Dermis microvascular lymphatic vessel endothelial cell (primary cell): ENCODE measurements around the gene CHD1L. TPM values are rescaled to one million over a fixed set of nuclear protein-coding genes. Genes with fewer than 3 reads are reported as not detected.
"Not testable (repeated sequence)": the region's sequence is repeated elsewhere in the genome, so short reads cannot be mapped to it uniquely, and the experiment has no call there.

Experiments
- DNase-seq, 2 donors: peaks; one replicate each; pipeline versions ENCODE4 v3.0.0 to v3.0.0-alpha.2; 2010; ENCODE audit warnings: low read depth in 2 of 2
- total RNA-seq: library from RNA; depleted of rRNA; stranded (reverse); fragments of >200 nt; gene quantifications from 2 replicates; pipeline ENCODE4 v1.2.1, GENCODE V29; 2014

The CHD1L gene
- total RNA-seq, 1 donor from 2014 or later, result 34.7 TPM

DNA sequence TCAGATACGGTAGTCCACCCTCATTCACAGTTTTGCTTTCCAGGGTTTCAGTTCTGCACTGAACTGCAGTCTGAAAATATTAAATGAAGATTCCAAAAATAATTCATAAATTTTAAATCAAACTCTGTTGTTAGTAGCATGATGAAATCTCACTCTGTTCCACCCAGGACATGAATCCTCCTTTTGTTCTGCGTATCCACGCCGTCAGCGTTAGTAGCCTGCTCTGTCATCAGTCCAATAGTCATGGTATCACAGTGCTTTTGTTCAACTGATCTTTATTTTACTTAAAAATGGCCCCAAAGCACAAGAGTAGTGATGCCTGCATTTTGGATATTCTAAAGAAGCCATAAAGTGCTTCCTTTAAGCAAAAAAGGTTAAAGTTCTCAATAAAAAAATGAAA is 23.9 kb downstream of the CHD1L start:
- no peak for DNase-seq

DNA sequence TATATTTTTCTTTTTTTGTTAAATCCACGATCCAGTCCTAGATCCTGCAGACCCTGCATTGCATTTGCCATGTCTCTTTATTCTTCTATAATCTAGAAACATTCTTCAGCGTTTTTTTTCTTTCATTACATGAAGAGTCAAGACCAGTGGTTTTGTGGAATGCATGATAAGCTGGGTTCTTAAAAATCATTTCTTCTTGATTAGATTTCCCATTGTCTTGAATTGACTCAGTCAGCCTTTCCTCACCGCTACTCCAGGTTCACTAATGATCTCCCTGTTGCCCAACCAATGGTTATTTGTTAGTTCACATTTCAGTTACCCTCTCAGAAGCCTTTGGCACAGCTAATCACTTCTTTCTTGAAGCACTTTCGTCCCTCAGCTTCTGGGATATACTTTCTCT is 25.2 kb downstream of the CHD1L start:
- no peak for DNase-seq

DNA sequence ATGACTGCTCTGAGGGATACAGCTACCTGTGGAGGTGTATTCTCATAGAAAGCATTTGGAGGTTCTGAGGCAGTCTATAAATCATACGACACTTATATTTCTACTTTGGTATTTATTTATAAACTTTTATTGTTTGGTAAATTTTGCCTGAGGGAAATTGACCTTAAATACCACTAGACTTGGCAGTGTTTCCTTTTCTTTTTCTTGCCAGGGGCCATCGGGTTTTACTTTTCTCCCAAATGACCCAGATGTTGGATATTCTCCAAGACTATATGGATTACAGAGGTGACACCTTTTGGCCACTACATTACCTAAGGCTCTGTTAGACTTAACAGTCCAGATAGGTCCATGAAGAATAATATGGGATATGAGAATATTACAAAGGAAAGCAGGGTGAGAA is 28.2 kb downstream of the CHD1L start:
- no peak for DNase-seq

DNA sequence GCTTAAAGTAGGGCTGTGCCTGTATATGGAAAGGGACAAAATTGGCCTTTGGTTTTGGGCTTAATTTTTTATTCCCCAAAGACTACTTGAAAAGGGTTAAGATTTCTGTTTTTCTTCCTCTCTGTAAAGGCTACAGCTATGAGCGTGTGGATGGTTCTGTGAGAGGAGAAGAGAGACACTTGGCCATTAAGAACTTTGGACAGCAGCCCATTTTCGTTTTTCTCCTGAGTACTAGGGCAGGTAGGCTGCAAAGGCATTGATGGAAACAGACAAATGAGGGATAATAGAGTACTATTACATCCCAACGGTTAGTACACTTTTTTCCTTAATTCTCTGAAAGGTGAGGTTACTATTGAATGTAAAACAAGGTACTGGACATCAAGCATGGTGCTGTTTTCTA is 29.6 kb downstream of the CHD1L start:
- DNase-seq, result no peak

DNA sequence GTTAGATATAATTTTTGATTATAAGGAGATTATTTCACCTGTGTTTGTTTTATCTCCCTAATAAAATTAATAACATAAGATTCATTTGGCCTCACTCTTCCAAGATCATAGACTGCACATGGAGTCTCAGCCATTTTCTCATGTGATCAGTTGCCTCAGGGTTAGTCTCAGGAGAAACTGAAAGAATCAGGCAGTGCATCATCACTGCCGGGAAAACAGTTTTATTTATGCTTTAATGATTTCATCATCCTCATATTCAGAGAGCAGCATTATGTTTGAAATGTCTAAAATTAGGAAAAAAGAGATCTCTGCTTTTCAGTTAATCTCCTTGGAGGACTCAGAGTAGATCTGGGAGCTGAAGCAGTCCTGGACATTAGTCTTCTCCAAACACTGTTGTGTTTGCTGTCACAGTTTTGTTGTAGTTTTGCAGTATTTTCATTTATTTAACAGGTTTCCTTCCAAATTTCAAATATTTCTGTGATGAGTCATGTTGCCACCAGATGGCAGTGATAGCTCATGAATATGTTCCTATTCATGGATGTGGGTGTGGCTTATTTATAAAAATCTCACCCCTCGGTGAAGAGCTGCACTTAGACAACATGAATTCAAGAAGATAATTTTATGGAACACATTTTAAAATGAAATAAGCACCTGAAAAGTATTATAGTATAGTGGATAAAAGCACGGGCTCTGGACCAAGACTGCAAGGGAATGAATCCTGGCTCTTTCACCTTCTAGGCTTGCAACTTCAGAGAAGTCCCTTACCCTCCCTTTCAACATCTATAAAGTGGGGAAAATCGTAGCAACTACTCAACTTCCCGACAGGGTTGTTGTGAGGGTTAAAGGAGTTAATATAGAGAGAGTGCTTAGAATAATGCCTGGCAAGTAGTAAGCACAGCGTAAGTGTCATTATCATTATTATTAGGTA is 31.2 kb downstream of the CHD1L start:
- DNase-seq, result peak; percentile 68 to 71

DNA sequence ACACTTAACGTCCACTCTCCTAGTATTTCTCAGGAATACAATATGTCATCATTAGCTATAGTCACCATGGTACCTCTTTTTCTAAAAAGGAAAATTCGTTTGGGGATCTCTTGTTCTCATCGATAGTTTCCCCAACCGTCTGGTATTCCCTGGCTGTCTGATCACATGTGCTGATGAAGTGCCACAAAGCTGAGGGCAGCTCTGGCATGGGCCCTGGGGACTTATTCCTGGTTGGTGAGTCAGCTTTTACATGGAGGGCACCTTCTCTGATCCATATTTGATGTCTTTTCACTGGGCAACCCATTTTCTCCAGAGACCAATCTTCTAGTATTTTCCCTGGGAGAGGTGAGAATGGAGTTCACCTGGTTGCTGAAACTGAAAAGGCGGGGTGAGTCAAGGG is 39.5 kb downstream of the CHD1L start:
- no peak for DNase-seq

DNA sequence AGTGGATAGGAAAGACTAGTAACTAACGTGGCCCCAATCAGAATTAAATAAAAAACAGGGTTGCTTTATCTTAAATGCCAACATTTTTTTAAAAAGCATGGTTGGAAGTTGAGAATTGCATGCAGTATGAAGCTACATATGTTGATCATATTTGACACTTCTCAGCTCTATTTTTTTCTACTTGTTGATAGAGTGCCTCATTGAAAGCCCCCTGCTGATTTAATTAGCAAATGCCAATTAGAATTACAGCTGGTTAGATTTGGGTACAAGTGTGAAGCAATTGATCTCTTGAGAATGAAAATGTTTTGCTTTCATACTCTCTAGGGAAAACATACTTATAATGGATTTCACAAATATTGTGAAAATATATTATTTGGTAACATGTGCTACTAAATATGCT is 40.5 kb downstream of the CHD1L start:
- no peak for DNase-seq

DNA sequence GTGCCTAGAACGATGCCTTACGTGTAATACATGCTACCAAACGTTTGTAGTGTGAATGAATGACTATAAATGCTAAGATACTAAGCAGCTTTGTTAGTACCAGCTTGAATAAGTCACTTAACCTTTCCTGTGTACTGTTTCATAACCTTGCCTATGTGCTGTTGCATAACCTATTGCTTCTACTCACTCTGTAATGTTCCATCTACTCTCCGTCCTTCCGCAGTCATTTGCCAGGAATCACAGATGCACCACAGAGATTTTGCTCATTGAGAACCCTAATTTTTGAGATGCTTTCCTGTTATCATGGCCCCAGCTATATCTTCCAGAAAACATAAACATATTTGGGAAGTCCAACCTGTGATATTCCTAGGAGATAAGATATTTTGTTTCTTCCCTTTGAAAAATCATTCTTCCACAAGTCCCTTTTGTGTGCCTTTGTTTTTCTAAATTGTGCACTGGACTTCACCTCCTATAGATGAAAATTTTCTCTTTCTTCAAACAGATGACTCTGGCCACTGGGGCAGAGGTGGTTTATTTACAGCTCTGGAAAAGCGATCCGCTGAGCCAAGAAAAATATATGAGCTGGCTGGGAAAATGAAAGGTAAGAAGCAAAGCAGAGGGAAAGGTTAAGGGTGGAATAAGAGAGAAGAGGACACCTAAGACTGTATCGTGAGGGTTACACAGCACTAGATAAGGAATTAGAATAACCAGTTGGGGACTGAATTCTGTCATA is 44.8 kb downstream of the CHD1L start:
- peak; percentile 85 to 94 for DNase-seq

DNA sequence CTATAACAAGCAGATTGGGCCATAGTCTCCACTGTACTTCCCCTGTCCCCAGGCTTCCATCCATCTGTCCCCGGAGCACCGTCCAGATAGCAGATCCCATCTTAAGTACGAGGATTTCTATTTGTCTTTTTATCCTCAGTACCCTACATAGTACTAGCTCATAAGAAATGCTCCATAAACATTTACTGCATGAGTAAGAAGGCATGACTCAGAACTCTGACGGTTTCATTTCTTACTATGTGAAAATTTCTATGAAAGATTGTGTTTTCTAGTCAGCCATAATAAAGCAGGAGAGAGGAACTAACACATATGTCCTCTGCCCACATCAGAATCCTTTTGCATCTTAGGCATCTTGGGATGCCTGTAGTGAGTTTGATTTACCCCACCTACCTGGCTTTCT is 49.5 kb downstream of the CHD1L start:
- peak in 1 of 2 donors; percentile 36 for DNase-seq

DNA sequence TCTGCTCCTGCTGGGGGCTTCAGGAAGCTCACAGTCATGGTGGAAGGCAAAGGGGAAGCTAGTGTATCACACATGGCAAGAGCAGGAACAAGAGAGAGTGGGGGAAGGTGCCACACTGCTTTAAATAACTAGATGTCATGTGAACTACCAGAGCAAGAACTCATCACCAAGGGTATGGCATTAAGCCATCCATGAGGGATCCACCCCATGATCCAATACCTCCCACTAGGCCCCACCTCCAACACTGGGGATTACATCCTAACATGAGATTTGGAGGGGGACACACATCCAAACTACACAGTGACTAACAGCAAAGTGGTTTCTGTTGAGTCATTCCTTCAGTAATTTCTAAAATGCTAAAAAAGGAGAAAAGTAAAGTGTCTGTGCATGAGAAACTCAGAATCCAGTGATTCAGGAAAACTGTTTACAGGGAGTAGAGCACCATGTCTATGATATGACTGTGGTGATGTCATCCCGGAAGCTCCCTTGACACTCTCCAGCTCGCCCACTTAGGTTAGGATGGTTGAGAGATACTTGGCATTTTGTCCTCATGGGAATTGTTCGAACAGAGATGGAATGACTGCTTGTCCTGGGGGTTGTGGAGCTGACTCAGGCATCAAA is 50.3 kb downstream of the CHD1L start:
- peak; percentile 56 to 66 for DNase-seq

DNA sequence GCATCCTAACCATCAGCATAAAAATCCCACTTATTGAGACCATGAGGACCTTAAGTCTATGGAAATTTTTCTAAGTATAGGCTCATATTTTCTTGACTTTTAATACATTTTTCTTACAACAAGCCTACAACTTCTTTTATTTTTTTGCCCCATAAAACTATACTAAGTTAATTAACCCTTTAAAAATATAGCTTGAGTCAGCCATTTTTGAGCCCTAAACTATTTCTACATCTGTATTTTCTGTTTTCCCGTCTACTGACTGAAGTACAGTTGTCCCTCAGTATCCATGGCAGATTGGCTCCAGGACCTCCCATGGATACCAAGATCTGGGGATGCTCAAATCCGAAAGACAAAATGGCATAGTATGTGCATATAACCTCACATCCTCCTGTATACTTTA is 55.0 kb downstream of the CHD1L start:
- no peak for DNase-seq

DNA sequence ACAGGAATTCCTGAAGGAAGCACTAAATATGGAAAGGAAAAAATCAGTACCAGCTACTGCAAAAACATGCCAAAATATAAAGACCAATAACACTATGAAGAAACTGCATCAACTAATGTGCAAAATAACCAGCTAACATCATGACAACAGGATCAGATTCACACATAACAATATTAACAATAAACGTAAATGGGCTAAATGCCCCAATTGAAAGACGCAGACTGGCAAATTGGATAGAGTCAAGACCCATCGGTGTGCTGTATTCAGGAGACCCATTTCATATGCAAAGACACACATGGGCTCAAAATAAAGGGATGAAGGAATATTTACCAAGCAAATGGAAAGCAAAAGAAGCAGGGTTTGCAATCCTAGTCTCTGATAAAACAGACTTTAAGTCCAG is 63.3 kb downstream of the CHD1L start:
- not testable (repeated sequence) for DNase-seq

DNA sequence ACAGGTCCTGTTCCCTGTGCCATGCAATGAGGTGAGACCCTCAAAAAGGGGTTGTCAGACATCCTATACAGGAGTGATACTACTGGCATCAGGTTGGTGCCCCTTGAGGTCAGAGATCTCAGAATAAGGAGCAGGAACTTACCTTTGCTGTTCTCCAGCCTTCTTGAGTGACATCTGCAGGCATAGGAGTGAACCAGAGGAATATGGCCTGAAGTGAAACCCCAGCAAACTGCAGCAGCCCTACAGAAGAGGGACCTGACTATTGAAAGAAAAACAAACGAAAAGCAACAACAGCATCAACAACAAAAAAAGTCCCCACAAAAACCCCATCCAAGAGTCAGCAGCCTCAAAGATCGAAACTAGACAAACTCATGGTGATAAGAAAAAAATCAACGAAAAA is 74.5 kb downstream of the CHD1L start:
- DNase-seq, result no peak

DNA sequence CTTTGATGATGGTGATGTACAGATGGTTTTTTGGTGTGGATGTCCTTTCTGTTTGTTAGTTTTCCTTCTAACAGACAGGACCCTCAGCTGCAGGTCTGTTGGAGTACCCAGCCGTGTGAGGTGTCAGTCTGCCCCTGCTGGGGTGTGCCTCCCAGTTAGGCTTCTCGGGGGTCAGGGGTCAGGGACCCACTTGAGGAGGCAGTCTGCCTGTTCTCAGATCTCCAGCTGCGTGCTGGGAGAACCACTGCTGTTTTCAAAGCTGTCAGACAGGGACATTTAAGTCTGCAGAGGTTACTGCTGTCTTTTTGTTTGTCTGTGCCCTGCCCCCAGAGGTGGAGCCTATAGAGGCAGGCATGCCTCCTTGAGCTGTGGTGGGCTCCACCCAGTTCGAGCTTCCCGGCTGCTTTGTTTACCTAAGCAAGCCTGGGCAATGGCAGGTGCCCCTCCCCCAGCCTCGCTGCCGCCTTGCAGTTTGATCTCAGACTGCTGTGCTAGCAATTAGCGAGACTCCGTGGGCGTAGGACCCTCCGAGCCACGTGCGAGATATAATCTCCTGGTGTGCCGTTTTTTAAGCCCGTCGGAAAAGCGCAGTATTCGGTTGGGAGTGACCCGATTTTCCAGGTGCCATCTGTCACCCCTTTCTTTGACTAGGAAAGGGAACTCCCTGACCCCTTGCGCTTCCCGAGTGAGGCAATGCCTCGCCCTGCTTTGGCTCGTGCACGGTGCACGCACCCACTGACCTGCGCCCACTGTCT is 84.6 kb downstream of the CHD1L start:
- not testable (repeated sequence) for DNase-seq

DNA sequence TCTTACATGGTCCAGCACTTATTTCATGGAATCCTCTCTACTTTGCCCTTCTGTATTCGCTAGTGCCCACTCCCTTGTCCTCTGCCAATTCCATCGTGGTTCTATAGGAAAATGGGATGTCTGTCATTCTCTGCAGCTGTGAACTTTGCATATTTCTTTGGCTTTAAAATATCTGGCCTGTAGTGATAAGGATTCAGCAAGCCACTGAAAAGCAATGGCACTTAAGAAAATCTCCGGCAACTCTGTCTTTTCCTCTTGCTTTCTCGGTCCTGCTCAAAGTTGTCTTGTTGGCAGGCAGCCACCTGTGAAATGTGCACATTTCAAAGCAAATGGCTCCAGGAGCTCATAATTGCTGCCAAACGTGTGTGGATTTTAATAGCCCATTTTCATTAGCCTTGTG is 91.8 kb downstream of the CHD1L start:
- no peak for DNase-seq

DNA sequence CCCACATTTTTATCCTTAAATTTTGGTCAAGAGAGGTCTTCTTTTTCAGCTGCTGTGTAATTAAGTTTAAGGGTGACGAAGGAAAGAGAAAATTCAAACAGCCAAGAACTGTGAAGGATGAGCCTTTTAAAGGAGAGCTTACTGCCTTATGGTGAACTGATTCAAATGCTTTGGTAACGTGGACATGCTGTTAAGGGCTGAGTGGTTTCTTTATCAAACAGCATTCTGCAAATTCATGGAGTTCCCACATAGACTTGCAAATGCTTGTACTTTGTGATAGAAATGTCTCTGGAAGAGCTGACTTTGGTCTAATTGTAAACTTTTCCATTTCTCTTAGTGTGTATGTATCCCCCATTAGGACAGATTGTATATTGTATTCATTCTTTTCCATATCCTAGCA is 93.8 kb downstream of the CHD1L start:
- DNase-seq, result no peak

DNA sequence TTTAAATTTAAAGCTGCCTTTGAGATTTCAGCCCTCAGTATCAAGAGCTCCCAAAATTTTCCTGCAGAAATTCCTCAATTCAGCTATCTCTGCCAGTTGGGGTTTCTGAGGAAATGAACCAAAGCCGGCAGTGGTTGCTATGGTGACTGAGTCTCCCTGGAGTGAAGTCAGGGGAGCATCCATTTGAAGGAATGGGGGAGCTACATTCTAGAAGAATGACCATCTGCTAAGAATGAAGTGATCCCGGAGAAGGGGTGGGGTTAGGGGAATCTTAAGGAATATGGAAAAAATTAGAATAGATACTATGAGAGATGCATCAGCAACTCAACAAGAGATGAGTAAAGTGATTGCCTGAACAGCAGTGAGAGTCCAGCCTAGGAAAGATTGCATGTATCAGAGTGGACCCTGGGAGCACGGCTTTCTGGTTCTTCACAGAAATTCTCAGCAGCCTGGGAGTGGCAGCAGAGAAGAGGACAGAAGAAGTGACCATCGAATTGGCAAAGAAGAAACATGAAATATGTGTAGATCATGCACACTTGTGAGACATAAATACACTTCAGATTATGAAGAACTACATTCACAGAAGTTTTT is 94.7 kb downstream of the CHD1L start:
- DNase-seq, result no peak

DNA sequence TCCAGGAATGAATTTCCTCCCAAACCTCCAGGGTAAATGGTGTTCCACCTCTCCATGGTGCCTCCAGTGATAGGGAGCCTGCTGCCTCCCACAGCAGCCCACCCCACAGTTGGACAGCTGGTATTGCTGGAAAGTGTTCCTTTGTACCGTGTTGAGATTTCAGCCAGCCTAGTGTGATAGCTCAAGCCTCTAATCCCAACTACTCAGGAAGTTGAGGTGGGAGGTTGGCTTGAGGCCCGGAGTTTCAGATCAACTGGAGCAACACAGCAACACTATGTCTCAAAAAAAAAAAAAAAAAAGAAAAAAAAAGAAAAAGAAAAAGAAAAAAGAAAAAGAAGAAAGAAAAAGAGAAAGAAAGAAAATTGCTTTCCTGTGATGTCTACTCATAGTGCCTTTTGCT is 96.1 kb downstream of the CHD1L start:
- no peak for DNase-seq

DNA sequence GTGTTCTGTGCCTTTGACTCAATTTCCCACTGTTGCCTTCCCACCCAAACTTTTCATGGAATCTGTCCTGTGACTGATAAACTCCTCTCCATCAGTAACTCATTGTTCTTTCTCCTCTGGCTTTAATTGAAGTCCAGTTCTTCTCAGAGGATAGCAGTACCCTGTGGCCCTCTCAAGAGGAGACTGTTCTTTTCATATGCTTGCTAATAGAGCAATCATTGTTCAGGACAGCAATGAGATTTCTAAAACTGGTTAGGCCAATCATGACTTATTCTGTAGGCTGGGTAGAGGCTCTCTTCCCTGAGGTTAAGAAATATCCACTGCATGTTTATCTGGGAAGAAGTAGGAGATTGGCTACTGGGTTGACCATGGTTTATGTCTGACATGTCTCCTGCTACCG is 98.8 kb downstream of the CHD1L start:
- no peak for DNase-seq
